HL-60/S4 (cell line): ENCODE measurements around the gene NECAB2.

Experiments
- in situ Hi-C: fragments of 300-500 bp; cut with MboI; formaldehyde crosslinking; loops from 2 replicates; pipeline ENCODE4 v1.14.3; 2022; ENCODE audit warnings: low sequenced_read_pairs

The NECAB2 gene

DNA sequence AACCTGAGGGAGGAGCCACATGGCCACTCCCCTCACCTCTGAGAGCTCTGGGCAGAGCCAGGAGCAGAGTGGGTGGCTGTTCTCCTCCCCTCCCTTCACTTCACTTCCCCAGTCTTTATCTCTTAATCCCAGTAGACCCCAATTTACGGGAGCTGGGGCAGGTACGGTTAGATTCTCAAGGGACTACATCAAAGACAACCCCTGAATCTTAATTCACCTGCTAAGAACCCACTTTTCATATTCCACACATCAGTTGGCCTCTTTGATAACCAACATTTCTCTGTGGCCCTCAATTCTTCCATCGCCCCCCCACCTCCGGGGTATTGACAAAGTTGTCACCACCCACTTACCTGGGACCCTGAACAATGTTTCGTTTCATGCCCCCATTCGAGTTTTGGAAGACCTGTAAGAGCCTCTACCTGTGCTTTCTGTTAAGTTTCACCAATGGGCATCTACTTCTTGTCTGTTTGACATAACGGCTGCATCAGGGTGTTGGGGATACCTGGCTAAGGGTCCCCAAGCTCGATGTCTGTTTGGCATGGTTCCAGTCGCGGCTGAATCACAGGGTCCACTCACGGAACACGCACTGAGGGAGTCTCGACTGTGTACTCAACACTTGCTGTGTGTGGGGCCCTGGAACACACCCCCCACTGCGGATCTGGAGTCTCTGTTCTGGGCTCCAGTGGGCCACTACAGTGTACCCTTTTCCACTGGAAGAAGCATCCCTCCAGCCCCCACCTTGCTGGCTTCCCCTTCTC is 46.7 kb downstream of the NECAB2 start:
- in situ Hi-C loops = no loop called here

DNA sequence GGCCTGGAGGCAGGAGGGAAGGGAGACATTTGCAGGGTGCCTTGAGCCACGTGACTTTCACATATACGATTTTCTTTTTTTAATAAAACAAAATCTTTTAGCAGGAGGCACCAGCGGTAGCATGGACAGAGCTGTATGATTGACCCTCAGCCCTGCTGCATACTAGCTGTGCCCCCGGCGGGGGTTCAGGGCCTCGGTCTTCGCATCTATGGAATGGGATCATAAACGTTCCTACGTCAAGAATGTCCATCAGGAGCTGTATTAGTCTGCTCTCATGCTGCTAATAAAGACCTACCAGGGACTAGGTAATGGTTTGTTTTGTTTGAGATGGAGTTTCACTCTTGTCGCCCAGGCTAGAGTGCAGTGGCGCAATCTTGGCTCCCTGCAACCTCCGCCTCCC is 47.4 kb downstream of the NECAB2 start:
- in situ Hi-C loops = no loop called here

DNA sequence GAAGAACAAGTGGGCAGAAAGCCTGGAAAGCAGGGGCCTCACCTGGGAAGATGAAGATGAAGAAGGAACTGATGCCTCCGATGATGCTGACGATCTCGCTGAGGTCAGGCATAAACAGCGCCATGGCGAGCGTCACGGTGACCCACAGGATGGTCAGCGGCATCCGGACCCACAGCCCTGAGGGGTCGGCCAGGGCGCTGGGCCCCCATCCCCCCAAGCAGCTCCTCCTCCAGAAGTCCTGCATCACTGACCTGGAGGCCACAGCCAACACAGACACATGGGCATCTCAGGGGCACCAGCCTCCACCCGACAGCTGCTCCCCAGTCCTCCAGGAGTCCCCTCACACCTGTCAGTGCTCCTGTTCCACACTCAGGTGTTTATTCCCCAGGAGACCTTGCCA is 48.4 kb downstream of the NECAB2 start:
- in situ Hi-C loops = no loop called here

DNA sequence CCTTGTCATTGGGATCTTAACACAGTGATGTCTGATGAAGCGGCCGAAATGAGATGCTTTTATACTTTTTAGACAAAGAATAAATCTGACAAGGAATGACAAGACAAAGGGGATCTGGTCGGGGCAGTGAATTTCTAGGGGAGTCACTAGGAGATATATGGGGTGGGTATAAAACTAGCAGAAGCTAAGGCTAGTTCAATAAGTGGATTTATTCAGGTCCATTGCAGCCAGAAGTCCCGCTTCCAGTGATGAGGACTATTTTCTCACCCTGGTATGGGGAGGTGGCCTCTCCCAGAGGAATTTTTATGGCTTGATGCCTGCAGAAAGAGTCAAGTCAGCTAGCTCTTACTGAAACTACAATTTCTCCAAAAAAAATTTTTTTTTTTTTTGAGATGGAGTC is 50.7 kb downstream of the NECAB2 start:
- in situ Hi-C loops = no loop called here

DNA sequence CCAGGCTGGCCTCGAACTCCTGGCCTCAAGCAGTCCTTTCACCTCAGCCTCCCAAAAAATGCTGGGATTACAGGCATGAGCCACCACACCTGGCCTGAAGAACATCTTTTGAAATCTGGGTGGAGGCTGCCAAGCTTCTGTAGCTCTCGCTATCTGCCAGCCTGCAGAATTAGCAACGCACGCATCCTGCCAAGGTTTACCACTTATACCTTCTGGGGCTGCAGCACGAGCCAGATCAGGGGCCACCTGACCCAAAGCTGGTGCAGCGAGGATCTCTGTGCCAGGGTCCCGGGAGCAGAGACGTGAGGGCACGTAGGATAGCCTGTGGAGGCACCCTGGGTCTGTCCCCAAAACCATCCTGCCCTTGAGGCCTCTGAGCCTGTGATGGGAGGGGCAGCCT is 52.3 kb downstream of the NECAB2 start:
- in situ Hi-C loops = no loop called here

DNA sequence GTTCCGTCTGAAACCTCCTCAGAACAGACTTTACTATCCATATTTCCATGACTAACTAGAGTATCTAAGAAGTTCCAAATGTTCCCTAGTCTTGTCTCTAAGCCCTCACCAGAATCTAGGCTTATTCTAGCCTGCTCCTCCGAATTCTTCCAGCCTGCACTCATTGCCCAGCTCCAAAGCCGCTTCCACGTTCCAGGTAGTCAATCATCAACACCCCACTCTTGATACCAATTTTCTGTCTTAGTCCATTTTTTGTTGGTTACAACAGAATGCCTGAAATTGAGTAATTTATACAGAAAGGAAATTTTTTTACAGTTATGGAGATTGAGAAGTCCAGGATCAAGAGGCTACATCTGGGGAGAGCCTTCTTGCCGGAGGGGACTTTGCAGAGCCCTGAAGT is 53.4 kb downstream of the NECAB2 start:
- in situ Hi-C loops = no loop called here

DNA sequence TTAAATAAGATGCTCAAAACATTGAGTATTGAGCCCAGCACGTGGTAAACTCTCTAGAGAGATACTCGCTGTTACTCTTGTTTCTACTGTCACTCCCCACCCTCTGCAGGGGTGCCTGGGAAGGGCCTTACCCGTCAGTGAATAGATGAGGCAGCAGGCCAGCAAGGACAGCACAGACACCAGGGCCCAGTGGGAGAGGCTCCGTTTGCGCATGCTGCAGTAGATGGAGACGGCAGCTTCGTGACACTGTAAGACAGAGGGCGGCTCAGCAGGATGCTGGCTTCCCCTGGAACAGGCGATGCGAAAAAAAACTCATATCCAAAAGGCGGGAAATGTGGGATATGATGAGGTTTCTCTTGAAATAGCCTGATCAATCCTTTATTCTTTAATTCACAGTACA is 54.6 kb downstream of the NECAB2 start:
- in situ Hi-C loops = no loop called here

DNA sequence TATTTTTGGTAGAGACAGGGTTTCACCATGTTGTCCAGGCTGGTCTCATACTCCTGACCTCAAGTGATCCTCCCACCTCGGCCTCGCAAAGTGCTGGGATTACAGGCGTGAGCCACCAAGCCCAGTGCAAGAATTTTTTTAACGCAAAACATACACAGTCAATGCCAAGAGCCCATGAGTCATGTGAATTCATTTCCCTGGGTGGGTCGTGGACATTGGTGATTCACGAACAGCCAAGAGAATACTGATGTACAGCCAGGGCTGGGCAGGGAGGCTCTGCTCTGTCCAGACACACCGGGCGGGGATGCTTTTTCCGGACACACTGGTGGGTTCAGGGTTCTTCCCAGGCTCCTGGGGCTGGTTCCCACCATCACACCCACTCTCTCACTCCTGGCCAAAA is 56.8 kb downstream of the NECAB2 start:
- in situ Hi-C loops = no loop called here

DNA sequence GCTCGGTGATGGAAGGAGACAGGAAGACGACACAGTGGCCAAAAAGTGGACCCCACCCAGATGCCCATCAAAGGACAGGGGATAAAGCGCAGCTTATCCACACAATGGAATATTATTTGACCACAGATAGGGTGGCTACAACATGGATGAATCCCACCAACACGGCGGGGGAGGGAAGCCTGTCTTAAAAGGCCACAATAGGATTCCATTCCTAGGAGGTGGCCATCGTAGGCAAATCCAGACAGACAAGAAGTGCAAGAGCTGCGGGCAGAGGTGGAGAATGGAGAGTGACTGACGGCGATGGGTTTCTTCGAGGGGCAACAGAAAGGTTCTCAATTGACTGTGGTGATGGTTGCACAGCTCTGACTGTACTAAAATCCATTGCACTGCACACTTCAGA is 58.6 kb downstream of the NECAB2 start:
- in situ Hi-C loops = no loop called here

DNA sequence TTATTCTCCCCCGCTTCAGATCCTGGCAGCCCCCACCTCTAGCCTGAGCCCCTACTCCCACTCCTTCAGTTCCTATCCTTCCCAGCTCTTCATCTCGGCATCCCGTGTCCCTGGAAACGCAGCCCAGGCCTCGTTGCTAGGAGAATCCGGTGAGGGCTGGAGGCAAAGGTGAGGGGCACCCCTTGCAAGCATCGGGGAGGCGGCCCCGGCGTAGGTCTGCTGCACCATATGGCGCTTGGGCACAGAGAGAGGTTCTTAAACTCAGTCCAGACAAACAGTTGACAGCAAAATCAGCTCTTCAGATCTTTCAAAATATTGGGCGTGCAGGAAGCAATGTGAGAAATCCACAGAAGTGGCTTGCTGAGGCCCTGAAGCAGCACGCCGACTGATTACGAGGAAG is 59.6 kb downstream of the NECAB2 start:
- in situ Hi-C loops = no loop called here

DNA sequence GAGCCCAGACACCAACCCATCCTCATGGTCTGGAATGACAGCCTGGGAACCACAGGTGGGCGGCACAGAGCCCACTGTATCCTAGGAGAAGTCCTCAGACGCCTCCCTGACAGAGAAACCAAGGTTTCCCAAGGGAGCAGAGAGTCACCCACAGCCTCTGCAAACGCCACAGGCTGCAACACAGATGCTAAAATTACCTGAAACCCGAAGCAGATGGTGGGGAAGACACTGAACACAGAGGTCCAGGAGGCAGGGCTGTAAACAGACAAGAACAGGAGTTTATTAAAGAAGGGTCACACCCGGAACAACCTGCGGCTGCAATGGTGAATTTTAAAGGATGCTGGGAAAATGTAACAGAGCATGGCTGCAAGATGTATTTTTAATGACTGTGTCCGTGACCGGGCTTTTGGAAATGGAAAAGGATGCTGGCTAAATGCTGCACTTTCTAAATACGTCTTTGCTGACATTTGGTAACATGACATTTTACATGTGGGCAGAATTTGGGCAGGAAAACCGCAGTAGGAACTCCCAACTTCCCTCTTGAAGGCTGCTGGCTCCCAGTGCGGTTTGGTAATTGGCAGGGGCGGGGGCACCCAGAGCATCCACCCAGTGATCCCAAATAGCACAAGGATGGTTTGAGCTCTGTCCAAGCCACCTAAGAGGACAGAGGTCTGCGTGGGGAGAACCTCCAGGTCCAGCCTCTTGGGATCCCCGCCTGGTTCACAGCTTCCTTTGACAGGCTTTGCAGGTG is 61.4 kb downstream of the NECAB2 start:
- in situ Hi-C loops = no loop called here

DNA sequence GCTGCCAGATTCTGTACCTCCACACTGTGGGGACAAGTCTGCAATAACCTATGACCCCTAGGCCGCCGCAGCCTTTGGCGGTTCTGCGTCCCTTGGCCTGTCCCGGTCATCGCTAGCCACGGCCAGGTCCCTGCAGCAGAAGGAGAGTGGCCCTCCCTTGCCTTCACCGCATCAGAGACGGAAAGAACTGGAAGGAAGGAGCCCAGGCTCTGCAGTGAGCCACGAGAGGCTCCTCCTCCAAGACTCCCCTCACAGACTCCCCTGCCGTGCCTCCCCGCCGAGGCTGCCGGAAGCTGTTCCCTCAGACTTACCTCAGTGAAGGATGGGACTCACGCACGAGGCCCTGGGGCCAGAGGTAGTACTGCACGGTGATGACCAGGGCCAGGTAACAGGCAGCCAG is 63.5 kb downstream of the NECAB2 start:
- in situ Hi-C loops = no loop called here

DNA sequence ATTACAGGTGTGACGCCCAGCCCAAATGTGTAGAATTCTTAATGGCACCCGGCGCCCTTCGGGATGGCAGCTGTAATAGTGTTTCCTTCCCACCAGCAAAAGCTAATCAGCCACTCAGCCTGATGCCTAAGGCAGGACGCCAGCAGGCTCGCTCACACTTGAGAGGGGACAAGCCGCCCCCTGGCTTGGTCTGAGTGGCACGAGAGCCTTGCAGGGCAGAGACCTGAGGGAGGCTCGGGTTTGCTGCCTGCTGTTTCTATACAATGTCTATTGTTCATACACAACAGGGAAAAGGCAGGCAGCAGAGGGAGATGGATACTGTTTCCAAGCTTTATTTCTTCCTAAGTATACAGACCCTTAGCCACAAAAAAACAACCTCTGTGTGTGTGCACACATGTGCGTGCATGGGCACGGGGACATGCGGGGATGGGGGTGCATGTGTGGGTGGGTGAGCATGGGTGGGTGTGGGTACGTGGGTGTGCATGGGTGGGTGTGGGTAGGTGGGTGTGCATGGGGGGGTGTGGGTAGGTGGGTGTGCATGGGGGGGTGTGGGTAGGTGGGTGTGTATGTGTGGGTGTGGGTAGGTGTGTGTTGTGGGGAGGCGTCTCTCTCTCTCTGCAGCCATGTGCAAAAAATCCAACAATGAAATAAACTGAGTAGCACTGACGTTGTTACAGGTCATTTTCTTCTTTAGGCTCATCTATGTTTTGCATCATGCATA is 64.6 kb downstream of the NECAB2 start:
- in situ Hi-C loops = no loop called here

DNA sequence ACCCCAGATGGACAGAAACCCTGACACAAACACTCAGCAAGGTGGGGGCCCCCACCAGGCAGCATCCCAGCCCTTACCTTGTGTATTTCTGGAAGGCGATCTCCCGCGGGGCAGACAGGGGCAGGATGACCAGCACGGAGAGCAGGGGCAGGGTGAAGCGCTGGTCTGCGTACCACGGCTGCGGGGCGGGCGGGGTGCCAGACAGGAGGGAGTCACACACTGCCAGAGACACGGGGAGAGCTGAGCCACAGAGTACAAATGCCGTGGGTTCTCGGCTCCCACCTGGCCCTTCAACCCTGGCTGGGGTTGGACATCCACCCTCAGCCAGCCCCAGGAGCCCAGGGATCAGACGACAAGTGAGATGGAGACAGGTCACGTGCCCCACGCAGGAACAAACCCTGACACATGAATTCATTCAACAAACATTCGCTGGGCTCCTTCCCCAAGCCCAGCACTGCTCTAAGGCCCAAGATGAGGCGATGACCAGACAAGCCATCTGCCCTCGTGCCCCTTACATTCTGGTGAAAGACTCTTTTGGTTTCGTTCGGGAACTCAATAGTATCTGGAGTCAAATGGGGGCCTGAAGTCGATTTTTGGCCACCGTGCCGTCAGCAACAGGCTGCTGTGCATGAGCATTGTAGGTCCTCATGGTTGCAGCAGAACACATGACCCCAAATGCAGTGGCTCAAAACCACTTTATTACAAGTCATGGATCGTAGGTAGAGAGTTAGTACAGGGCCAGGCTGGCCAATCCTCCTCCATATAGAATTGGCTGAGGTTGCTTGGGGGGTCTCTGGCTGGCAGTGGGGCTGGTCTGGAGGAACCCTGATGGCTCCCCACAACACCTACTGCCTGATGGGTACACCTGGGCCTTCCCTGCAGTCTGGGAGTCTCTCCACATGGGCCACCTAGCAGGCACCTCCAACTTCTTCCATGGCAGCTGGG is 65.5 kb downstream of the NECAB2 start:
- in situ Hi-C loops = no loop called here

DNA sequence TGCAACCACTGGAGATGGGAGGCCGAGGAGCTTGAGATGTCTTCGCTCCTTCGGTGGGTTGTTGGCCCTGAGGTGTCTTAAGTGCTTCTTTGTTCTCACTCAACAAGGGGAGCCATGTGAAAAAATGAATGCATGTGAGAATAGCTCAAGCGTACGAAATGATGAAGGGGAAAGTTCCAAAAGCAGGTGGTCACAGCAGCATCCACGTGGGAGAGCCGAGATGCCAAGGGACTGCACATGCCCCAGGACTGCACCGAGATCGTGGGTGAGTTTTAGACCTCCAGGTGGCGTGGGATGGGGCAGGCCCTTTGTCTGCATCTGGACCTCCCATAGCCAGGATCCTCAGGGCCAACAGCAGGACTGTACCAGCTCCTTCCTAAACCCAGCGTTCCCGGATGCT is 66.5 kb downstream of the NECAB2 start:
- in situ Hi-C loops = no loop called here

DNA sequence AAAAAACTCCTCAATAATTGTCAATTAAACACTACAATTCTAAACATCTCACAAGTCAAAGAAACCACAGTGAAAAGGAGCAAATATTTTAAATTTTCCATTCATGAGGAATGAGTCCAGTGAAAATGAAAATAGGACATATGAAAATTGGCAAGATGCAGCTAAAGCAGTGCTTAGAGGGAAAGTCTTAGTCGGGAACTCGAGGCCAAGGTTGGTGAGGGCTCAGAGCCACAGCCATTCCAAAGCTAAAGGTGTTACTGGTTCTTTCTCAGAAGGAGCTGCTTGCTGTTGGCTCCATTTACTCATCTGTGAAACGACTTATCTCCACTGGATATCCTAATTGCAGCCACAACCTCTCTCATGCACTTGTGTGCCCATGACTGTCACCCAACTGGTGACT is 68.1 kb downstream of the NECAB2 start:
- in situ Hi-C loops = no loop called here

DNA sequence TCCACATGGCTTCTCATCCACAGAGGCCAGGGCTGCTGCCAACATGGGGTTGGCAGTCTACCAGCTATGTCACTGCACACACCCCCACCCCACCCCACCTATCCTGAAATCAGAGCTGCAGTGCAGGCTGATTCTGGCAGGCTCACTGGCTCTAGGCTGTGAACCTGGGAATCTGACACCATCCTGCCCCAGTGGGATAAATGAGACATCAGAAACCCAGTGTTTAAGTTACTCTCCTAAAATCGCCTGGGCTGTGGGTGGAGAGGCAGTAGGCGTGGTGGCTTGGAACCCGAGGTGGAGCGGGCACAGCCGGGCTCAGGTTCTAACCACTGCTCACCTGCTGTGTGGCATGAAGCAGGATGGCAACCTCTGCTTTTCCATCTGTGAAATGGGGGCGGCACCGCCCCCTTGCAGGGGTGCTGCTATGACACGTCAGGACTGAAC is 69.0 kb downstream of the NECAB2 start:
- in situ Hi-C loops = no loop called here

DNA sequence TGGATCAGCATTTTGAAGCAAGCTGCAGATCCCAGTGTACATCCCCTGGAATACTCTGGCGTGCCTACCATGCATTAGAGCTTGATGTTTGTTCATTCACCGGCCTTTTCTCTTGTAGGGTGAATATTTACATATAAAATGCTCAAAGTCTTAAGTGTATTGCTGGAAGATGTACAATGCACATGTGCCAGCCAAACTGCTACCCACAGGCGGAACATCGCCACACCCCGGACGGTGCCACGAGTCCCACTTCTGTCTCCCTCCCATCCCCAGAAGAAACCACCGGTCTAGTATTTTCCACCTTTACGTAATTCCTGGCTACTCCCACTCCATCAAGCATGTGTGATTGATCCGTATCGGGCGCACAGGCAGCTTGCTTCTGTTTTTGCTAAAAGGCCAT is 70.4 kb downstream of the NECAB2 start:
- in situ Hi-C loops = no loop called here

DNA sequence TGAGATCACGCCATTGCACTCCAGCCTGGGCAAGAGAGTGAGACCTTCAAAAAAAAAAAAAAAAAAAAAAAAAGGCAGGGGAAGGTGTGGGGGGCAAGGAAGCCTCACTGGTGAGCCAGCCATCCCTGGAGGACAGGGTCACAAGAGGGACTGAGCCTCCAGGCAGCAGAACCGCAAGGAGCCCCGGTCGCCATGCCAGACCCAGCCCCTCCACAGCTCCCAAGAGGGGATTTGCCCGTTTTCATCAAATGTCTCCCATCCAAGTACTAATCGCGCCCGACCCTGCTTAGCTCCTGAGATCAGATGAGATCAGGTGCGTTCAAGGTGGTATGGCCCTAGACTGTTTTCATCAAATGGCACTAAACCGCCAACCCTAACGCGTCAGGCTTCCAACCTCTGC is 71.7 kb downstream of the NECAB2 start:
- in situ Hi-C loops = no loop called here

DNA sequence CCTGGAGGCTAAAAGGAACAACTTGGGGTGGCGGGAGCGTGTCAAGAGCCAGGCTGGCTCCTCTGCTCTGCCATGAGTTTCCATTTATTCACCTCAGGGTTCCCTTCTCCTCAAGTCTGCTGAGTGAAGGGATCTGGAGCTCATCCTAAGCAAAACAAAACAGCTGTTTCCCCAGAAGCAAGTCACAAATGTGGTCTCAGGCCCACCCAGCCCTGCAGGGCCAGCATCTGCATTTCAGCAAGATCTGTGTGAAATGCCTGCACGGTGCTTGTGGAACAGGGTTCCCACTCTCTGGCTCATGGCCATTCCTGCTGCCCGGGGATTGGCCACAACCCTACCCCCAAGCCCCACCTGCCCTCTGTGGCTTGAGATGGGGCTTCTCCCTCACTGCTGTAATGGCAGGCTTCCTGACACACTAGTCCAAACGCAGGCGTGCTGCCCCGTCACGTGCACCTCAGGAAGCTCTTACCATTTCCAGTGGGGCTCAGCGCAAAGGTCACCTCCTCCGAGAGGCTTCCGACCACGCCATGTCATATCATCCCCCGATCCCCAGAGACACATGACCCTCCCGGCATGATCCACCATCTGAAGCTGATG is 72.3 kb downstream of the NECAB2 start:
- in situ Hi-C loops = no loop called here
